ENCODE results near the gene TRIM49D2.
"Not testable (repeated sequence)": the region's sequence is repeated elsewhere in the genome, so short reads cannot be mapped to it uniquely, and the experiment has no call there.

Gene TRIM49D2

GRCh38 chr11:89923764-89924163 is at the start of gene TRIM49D2:
TSS of gene TRIM49D2 (plus strand) at chr11:89924064. CDS start at chr11:89926762, 2,698 bp downstream.
- not testable (repeated sequence) for DNase-seq

GRCh38 chr11:89877511-89877910 is 46.4 kb upstream of the TRIM49D2 start:
- DNase-seq, result not testable (repeated sequence)

- not testable (repeated sequence) for DNase-seq
These were observed 30.6 kb upstream of the TRIM49D2 start for GRCh38 chr11:89893245-89893644.

GRCh38 chr11:89900809-89901208 is 23.1 kb upstream of the TRIM49D2 start:
- not testable (repeated sequence) for DNase-seq

GRCh38 chr11:89922195-89922660 is 1.6 kb upstream of the TRIM49D2 start, which contains the start of gene TRIM49D1:
TSS of gene TRIM49D1 (minus strand) at chr11:89922245. CDS start at chr11:89917710, 4,535 bp downstream.
- DNase-seq, result no peak

GRCh38 chr11:89960833-89961232 is 37.0 kb downstream of the TRIM49D2 start:
- not testable (repeated sequence) for DNase-seq

- DNase-seq, result not testable (repeated sequence)
These were observed 41.9 kb downstream of the TRIM49D2 start, which contains the start of gene TRIM64 for GRCh38 chr11:89965737-89966136. TSS of gene TRIM64 (plus strand) at chr11:89966037. CDS start at chr11:89968504, 2,467 bp downstream.
